Cerebellar nuclear complex (tissue), 1 donor: ENCODE results near the gene FAM53A.
A peak's percentile ranks its signal among the peaks of the same experiment; 100 is the strongest.

Source experiments
- DNase-seq, 2 experiments: peaks; one replicate each; lab custom pipeline; 2025; lab: John Stamatoyannopoulos, UW

The FAM53A gene

GRCh38 chr4:1683736-1684505 lies at the start of gene FAM53A:
Gene FAM53A (minus strand): TSS chr4:1684313. CDS start chr4:1668741, 15,572 bp downstream.
- DNase-seq = no peak

GRCh38 chr4:1732911-1733310 lies 48.8 kb upstream of the FAM53A start:
- DNase-seq = no peak

GRCh38 chr4:1731180-1731579 lies 47.1 kb upstream of the FAM53A start:
- DNase-seq = no peak

DNA sequence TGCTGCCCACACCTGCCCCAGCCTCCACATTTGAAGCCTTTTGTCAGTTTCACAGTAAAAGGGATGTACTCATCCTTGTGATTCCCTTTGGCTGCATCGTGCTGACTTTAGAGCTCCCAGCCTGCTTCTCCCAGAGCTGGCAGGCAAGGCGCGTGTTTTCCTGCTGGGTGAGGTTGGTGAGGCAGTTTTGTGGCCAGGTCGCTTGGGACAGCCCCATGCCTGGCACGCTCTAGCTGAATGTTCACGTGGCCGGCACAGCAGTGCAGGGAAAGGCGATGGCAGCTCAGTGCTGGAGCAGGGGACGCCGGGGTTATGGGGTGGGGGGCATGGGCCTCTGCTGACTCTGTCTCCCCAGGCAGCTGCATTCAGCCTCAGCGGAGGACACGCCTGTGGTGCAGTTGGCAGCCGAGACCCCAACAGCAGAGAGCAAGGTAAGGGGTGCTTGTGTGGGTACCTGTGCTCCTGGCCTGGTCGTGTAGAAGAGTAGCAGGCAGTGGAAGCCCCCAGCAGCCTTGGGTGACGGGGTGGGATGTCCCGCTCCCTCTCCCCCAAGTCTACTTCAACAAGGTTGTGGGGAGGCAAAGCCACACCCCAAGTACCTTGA lies 46.5 kb upstream of the FAM53A start:
- DNase-seq = no peak

GRCh38 chr4:1728061-1728980 lies 44.2 kb upstream of the FAM53A start:
- DNase-seq = no peak

- no peak for DNase-seq
Measured at GRCh38 chr4:1727117-1728031, 43.3 kb upstream of the FAM53A start.

DNA sequence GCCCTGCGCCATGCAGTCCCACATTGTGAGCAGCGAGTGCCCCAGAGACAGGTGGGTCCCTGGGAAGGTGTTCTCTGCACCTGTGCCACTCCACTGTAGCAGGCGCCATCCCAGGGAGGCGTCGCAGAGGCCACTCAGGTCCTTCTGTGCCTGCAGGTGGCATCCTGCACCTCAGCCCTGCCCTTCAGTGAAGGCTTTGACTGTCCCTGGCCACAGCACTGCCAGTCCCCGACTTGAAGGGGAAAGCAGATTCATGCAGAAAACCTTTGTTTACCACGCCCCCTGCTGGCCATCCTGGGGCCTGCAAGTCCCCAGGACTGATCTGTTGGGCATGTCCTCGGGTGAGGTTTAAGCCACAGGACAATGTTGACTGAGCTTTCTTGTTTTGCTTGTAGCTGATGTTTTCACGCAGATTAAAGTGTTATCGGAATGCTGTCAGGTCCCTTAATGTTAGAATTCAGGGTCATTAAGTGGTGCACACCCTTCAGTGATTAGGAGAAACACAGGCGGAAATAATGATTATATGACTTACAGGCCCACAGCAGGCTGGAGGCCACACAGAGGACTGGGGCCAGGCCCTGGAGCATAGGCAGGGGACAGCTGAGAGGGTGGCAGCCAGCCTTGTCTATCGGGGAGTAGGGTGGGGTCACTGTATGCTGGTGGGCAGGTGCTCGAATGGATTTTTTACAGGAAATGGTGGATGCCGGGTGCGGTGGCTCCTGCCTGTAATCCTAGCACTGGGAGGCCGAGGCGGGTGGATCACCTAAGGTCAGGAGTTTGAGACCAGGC lies 42.2 kb upstream of the FAM53A start:
- DNase-seq = peak in 1 of 2 experiments; percentile 33

GRCh38 chr4:1725521-1725920 lies 41.4 kb upstream of the FAM53A start:
- no peak for DNase-seq

DNA sequence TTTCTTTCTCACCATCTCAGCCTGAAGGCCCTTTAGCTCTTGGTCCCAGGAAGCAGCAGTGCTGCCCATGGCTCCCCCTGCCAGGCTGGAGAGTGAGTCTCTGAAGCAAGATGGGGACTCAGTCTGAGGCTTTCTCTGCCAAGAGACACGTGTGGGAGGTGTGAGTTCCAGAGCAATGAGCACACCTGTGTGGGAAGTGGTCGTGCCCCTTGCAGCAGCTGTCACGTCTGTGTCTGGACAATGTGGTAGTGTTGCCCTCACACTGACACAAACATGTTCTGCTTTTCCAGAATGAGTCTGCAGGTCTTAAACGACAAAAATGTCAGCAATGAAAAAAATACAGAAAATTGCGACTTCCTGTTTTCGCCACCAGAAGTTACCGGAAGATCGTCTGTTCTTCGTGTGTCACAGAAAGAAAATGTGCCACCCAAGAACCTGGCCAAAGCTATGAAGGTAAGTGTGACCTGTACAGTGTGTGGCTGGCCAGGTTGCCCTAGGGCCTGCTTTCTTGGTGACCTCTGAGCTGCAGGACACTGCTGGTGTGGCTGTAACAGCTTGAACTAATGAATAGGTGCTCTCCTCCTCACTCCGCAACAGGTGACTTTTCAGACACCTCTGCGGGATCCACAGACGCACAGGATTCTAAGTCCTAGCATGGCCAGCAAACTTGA lies 39.2 kb upstream of the FAM53A start:
- DNase-seq = no peak

- DNase-seq = no peak
Measured at GRCh38 chr4:1722551-1723118, 38.5 kb upstream of the FAM53A start.

DNA sequence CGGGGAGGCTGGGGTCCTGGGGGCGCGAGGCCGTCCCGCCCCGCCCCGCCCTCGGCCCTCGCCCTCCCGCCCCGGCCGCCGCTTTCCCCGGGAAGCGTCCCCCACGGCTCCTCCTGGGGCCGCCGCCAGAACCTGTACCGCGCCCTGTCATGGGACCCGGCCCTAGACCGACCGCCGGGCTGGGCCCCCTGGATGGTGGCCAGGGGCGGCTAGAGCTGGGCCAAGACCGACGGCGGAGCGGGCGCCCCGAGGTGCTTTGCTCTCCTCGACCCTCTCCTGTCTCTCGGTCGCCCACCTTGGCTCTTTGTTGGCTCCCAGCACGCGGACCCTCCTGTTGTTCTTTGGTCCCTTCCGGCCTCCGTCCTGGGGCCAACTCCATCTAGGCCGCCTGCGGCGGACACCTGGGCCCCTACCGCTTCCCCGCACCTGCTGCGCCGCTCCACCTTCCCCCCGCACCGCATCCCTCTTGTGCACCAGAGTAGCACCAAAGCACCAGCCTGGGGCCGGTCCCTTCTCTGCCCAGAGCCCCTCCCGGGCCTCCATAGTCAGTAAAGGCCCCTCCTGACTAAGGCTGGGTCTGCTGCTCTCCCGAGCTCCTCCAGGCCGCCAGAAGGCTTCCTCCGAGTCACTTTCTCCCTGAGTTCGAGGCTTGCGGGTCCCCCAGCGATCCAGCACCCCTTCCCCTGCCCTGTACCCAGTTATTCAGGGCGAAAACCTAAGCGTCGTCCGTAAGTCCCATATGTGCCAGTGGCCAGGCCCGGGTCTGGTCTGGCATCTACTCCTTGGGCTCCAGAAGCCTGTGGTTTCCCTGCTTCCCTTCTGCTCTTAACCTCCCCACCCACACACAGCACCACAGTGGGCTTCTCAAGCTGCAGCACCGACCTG lies 37.8 kb upstream of the FAM53A start:
- DNase-seq = no peak

- peak; percentile 57 to 83 for DNase-seq
Measured at GRCh38 chr4:1721003-1721665, 37.0 kb upstream of the FAM53A start, which contains the start of the genes TACC3 and TMEM129. Gene TACC3 (plus strand): TSS chr4:1721521. CDS start chr4:1723422, 1,901 bp downstream. Gene TMEM129 (minus strand): TSS chr4:1721323. CDS start chr4:1720837, 486 bp downstream.

GRCh38 chr4:1720163-1720983 lies 36.3 kb upstream of the FAM53A start:
- DNase-seq = no peak

GRCh38 chr4:1718095-1718850 lies 34.2 kb upstream of the FAM53A start:
- DNase-seq = no peak

DNA sequence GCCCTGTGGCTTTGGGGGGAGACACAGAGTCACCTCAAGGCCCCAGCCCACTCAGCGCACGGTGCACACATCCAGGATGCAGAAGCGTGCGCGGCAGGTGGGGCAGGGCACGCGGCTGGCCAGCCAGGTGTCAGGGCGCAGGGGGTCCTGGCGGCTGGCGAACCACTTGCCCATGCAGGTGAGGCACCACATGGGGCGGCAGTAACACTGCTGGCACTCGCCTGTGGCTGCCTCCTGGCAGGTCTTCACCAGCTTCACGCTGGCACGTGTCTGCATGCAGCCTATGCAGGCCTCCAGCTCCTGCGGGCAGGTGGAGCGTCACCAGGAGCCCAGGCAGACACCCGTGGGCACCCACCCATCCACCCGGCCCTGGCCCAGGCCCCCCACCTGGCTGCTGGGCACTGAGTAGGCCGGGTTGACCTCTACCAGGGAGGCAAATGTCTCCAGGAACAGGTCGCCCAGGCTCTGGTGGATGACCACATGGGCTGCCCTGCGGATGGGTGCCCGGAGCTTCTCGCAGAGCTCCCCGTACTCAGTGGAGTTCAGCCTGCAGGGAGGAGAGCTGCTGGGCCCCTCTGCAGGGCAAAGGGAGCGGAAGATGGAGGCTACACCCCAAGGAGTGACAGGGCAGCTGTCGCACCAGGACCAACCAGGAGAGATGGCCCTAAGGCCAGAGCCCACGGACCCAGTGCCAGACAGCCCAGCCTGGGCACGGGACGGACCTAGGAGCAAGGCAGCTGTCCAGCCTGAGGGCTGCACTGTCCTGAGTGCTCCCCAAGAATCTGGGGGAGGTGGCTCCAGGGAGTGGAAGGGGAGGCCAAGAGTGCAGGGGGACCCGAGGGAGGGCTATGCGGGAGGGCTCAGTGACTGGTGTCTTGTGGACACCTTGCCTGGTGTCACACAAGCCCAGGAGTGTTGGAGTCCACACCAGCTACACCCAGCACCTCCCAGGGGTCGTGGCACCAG lies 33.3 kb upstream of the FAM53A start:
- no peak for DNase-seq
